HL-60 (cell line): ENCODE results near the gene UGT2B15.

Experiments used
- DNase-seq, 2 experiments: peaks; one replicate each; pipeline ENCODE4 v3.0.0-alpha.2; 2010 to 2020; ENCODE audit warnings: low read depth in 1 of 2, low spot score in 1 of 2
- H3K27ac ChIP-seq: fragments of 250-450 bp; sonication (Bioruptor Pico); replicated peaks from 2 replicates; pipeline ENCODE4 v1.5.1; 2020; ENCODE audit warnings: mild to moderate bottlenecking, moderate library complexity
- H3K27me3 ChIP-seq: fragments of 250-450 bp; sonication (Bioruptor Pico); 2 replicates; pipeline ENCODE4 v1.5.1; 2021; ENCODE audit warnings: mild to moderate bottlenecking, moderate library complexity; ENCODE audit not compliant: insufficient read depth, poor library complexity, severe bottlenecking
- H3K4me3 ChIP-seq: replicated peaks from 2 replicates; pipeline ENCODE4 v1.5.1; 2011; ENCODE audit warnings: mild to moderate bottlenecking, control low read depth, low read length; ENCODE audit not compliant: insufficient read depth
- GABPA ChIP-seq: IDR thresholded peaks from 2 replicates; pipeline ENCODE4 v1.6.1; 2012; ENCODE audit warnings: low read depth
- POLR2AphosphoS5 ChIP-seq: IDR thresholded peaks from 2 replicates; pipeline ENCODE4 v1.6.1; 2012; ENCODE audit warnings: low read depth
- SPI1 ChIP-seq: IDR thresholded peaks from 2 replicates; pipeline ENCODE4 v1.6.1; 2012; ENCODE audit warnings: low read depth, mild to moderate bottlenecking, borderline replicate concordance
- TF ChIP-seq, protein P1 (sequence below): IDR thresholded peaks from 2 replicates; pipeline ENCODE4 v1.6.1; 2012; ENCODE audit warnings: low read depth; ENCODE audit not compliant: insufficient replicate concordance
- TF ChIP-seq, protein P2 (sequence below): IDR thresholded peaks from one replicate; pipeline ENCODE4 v1.5.1; 2011; ENCODE audit warnings: low read length, control low read depth, inconsistent platforms; ENCODE audit not compliant: insufficient read depth

UGT2B15 gene

DNA sequence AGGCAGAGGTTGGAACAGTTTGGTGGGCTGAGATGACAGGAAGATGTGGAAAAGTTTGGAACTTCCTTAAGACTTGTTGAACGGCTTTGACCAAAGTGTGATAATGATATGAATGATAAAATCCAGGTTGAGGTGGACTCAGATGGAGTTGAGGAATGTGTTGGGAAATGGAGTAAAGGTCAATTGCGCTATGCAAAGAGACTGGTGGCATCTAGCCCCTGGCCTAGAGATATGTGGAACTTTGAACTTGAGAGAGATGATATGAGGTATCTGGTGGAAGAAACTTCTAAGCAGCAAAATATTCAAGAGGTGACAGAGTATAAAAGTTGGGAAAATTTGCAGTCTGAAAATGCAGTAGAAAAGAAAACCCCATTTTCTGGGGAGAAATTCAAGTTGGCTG lies 73.0 kb downstream of the UGT2B15 start:
- no peak overlapping the region for H3K4me3 ChIP-seq
- no peak overlapping the region for H3K27ac ChIP-seq
- DNase-seq, result no peak
- no peaks in the 10 kb centered on the region for H3K27me3 ChIP-seq
- TF ChIP-seq GABPA (no peak), POLR2AphosphoS5 (no peak), SPI1 (no peak)
- TF ChIP-seq, protein P1, sequence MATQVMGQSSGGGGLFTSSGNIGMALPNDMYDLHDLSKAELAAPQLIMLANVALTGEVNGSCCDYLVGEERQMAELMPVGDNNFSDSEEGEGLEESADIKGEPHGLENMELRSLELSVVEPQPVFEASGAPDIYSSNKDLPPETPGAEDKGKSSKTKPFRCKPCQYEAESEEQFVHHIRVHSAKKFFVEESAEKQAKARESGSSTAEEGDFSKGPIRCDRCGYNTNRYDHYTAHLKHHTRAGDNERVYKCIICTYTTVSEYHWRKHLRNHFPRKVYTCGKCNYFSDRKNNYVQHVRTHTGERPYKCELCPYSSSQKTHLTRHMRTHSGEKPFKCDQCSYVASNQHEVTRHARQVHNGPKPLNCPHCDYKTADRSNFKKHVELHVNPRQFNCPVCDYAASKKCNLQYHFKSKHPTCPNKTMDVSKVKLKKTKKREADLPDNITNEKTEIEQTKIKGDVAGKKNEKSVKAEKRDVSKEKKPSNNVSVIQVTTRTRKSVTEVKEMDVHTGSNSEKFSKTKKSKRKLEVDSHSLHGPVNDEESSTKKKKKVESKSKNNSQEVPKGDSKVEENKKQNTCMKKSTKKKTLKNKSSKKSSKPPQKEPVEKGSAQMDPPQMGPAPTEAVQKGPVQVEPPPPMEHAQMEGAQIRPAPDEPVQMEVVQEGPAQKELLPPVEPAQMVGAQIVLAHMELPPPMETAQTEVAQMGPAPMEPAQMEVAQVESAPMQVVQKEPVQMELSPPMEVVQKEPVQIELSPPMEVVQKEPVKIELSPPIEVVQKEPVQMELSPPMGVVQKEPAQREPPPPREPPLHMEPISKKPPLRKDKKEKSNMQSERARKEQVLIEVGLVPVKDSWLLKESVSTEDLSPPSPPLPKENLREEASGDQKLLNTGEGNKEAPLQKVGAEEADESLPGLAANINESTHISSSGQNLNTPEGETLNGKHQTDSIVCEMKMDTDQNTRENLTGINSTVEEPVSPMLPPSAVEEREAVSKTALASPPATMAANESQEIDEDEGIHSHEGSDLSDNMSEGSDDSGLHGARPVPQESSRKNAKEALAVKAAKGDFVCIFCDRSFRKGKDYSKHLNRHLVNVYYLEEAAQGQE, result no peak
- TF ChIP-seq, protein P2, sequence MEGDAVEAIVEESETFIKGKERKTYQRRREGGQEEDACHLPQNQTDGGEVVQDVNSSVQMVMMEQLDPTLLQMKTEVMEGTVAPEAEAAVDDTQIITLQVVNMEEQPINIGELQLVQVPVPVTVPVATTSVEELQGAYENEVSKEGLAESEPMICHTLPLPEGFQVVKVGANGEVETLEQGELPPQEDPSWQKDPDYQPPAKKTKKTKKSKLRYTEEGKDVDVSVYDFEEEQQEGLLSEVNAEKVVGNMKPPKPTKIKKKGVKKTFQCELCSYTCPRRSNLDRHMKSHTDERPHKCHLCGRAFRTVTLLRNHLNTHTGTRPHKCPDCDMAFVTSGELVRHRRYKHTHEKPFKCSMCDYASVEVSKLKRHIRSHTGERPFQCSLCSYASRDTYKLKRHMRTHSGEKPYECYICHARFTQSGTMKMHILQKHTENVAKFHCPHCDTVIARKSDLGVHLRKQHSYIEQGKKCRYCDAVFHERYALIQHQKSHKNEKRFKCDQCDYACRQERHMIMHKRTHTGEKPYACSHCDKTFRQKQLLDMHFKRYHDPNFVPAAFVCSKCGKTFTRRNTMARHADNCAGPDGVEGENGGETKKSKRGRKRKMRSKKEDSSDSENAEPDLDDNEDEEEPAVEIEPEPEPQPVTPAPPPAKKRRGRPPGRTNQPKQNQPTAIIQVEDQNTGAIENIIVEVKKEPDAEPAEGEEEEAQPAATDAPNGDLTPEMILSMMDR, result no peak
